Measurements from ENCODE around the gene METTL14. TPM values are rescaled to one million over a fixed set of nuclear protein-coding genes. Genes with fewer than 3 reads are reported as not detected.
"Not testable (repeated sequence)": the region's sequence is repeated elsewhere in the genome, so short reads cannot be mapped to it uniquely, and the experiment has no call there.

Gene METTL14
- polyA plus RNA-seq = 10 to 100 TPM in 1 of 3 donors, 1 to 10 TPM in 2; 4.3 to 10.6 (median 7.5) TPM

DNA sequence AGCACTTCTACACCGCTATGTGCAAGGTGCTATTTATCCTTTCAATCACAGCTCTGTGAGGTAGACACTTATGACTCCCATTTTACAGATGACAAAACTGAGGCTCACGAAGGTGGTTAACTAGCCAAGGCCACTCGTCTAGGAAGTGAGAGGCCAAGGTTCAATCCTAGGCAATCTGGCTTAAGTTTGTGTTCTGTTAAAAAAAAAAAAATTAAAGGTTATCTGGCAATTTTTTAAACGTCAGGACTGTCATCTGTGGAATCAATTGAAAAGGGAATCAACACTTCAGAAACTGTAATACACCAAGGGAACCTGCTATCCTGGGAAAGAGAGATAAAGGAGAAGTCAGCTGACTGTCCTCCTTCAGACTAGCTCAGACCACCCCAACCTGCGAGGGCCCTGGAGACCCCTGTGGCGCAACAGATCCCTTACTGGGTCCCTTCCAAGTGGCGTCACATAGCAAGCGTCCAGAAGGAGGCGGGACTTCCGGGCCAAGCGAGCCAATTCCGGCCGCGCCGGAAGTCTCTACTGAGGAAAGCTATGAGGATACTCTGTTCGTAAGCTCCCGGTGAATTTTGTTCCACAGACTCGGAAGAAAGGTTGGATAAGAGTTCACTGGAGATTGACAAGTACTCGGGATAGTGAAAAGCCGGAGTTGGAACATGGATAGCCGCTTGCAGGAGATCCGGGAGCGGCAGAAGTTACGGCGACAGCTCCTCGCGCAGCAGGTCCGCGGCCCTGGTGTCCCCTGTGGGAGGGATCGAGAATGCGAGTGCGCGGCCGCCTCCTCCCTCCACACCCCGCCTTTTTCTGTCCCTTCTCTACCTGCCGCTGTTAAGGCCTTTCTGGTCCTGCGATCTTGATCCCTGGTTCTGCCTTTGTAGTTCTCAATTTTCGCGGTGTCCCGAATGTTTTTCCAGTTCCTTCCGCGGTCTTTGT lies at the start of gene METTL14:
Gene METTL14 (plus strand): TSS at position 520 of the 939 bp plus-strand sequence. CDS start 143 bp downstream, at position 663.
- H3K27ac ChIP-seq (ENCODE audit: low read depth, low read length) = peak within 1 kb of the TSS; percentile 51
- 3 to 5% (median 5%) methylated on average over 42 of the region's 42 CpGs for WGBS, 3 donors

DNA sequence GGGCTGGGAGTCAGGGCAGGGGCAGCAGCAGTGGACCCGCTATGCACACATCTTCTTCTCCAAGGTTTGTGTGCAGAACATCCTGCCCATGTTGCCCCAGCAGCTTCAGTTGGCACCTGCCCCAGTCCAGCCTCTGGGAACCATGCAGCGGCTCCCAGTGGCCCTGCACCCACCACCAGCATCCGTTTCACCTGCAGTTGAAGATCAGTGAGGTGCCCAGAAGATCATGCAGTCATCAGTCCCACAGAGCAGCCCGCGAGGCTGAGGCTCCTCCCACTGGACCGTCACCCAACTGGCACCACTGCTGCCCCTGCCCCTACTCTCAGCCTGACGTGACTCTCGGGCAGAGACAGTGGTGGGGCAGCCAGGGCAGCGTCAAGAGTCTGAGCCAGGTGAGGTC lies 49.1 kb upstream of the METTL14 start:
- H3K27ac ChIP-seq (ENCODE audit: low read depth, low read length) = not testable (repeated sequence)
- 90 to 93% (median 91%) methylated on average over 8 of the region's 9 CpGs for WGBS, 3 donors

DNA sequence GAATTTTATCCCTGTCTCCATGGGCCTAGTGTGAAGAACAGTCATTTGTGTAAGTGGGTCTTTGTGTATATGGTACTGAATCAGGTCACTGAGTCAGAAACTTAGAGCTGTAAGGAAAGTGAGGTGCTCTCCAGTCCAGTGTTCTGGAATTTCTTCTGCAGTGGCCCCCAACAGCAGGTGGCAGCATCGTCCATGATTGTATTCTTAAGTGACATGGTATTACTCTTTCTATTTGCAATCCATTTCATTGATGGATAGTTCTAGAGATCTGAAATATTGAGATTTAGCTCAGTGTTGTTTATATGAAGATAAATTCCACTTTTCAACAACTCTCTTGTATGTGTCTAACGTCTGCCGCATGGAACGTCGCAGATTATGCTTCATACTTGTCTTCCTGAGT lies 20.5 kb upstream of the METTL14 start:
- WGBS, 3 donors = 46 to 68% (median 51%) methylated on average over 5 of the region's 5 CpGs
- H3K27ac ChIP-seq (ENCODE audit: low read depth, low read length) = not testable (repeated sequence)

DNA sequence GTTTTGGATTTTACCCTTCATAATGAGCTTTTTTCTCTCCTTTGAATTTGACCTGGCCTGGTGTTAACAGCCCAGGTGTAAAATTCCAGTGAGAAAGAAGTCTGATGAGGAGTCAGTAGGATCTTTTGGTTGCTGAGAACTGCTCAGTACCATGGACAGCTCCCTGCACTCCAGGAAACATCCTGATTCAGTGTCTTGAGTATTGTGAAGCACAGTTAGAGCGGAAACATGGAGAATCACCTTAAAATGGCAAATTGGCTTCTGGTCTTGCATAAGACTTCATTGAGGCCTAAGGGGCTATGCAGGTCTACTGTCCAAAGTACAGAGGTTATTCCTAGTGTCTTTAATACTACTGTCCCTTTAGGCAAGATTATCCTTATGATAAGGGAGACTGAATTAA lies 16.0 kb upstream of the METTL14 start:
- not testable (repeated sequence) for H3K27ac ChIP-seq (ENCODE audit: low read depth, low read length)
- WGBS, 3 donors = 10 to 30% (median 29%) methylated on average over 1 of the region's 1 CpG

DNA sequence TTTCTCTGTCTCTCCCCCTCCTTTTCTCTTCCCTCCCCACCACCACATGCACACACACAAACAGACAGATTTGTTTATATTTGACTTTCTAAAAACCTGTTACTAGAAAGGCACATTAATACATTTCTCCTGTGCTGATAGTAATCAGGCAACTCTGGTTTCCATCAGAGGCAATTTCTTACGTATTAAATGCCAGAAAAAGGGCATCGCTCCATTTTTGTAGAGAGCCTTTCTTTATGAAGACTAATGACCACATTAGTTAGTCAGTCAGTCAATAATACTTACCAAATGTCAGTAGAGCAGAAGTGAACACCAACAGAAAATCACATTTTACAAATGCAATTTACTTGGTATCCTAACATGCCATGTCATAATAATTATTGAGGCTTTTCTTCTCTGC lies 14.2 kb upstream of the METTL14 start:
- WGBS, 3 donors = 74 to 87% (median 79%) methylated on average over 2 of the region's 2 CpGs
- H3K27ac ChIP-seq (ENCODE audit: low read depth, low read length) = not testable (repeated sequence)

DNA sequence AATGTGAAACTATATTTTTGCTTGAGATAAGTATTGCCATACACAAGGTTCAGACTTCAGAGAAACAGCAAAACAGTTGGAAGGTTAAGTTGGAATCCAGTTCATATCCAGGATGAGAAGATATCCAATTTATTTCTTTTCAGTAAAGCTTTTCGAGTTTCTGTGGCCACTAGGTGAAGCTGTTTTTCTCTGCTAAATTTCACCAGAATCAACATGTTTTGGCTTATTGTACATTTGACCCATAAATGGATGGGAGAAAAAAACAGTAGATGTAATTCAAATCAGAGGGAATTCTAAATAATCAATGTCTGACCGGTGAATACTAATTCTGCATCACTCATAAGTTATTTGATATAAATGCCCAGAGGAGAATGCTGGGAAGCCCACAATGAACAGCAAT lies 9.1 kb upstream of the METTL14 start:
- H3K27ac ChIP-seq (ENCODE audit: low read depth, low read length) = no peak overlapping the region
- WGBS, 3 donors = 66 to 78% (median 75%) methylated on average over 2 of the region's 2 CpGs

DNA sequence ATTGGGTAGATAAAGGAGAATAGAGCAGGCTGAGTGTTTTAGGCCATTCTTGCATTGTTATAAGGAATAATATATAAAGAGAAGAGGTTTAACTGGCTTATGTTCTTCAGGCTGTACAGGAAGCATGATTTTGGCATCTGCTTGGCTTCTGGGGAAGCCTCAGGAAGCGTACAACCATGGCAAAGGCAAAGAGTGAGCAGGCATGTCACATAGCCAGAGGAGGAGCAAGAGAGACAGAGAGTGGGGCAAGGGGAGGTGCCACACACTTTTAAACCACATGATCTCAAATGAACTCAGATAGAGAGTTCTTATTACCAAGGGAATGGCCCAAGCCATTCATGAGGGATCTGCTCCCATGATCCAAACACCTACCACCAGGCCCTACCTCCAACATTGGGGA lies 4.4 kb upstream of the METTL14 start:
- no peak overlapping the region for H3K27ac ChIP-seq (ENCODE audit: low read depth, low read length)
- 56 to 81% (median 73%) methylated on average over 1 of the region's 1 CpG for WGBS, 3 donors

DNA sequence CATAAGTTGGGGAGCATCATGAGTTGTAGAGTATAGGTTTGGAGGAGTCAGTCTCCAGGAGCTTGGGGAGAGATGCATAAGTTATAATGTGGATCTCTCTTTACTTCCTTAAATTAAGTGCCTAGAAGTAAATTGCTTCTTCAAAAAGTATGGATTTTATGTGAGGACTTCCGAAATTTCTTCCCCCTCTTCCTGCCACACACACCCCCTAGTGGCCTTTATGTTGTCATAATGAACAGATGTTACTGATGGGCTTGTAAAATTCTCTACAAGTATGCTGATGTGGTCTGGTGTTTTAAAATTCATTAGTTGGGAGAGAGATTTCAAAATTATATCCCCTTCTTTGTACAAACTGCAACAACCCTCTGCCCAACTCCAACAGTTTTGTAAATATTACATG lies 2.3 kb upstream of the METTL14 start:
- 24 to 56% (median 25%) methylated on average over 1 of the region's 1 CpG for WGBS, 3 donors
- H3K27ac ChIP-seq (ENCODE audit: low read depth, low read length) = no peak overlapping the region

DNA sequence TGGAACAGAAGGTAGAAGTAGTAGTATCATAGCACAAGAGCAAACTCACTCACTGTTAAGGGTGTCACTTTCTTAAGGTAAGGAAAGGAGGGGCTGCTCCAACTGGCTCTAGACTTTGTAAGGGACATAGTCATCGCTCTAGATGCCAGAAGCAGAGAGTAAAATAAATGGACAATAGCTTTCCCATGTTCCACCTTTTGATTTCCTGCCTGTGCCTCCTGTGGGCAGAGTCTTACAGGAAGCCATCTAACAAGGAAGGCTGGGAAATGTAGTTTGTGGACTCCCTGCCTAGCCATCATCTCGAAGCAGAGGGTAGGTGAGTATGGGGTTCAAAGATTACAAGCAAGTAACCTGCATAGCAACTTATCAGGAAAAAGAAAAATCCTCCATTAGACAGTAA lies 1.7 kb upstream of the METTL14 start:
- 13 to 31% (median 17%) methylated on average over 2 of the region's 2 CpGs for WGBS, 3 donors
- no peak overlapping the region for H3K27ac ChIP-seq (ENCODE audit: low read depth, low read length)

DNA sequence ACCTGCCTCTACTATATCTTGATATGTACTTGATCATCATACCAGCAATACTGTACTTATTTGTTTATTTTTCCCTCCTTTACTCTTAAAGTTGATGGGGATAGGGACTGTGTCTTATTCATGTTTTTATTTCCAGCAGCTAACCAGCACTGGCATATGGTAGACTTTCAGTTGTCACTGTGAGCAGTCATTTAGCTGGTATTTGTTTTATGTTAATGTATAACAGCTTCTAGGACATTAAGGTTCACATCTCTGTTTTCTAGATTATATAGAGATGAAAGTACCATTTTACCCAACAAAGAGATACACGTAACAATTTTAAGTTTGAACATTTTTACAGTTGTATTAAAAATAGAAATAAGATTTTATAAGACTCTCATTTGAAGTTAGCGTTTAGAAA lies 17.9 kb downstream of the METTL14 start:
- WGBS, 3 donors = 48 to 97% (median 57%) methylated on average over 2 of the region's 2 CpGs
- H3K27ac ChIP-seq (ENCODE audit: low read depth, low read length) = no peak overlapping the region

DNA sequence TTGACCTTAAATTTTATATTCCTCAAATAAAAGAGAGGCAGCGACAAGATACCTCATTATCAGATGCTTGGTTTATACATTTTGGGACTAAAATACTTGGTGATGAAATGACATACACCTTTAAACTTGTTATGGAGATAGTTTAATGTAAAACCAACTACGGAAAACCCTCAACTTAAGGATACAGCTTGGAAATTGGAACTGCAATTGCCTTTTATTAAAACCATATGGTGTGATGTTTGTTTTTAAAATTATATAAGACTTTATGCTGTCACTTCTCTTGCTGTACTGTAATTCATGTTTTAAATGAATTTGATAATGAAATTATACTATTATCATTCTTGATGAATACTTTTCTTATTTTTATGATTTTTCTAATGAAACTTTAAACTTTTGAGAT lies 25.9 kb downstream of the METTL14 start:
- H3K27ac ChIP-seq (ENCODE audit: low read depth, low read length) = no peak overlapping the region
- WGBS, 3 donors = 84 to 96% (median 84%) methylated on average over 2 of the region's 2 CpGs

DNA sequence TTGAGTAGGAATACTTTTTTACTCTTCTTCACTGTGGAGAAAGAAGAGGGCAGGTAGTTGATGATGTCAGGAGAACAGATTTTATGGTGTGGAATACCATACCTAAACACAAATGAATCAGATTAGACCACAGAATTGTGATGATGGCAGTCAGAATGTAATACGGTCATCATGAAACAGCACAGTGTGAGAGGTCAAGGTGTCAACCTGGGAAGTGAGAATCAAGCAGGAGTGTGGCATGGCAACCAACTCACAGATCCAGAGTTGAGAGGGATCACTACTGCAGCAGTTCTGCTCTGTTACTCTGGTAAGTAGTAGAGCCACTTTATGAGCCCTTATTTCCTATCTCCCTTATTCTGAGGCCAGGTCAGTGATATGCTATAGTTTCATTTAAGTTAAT lies 27.7 kb downstream of the METTL14 start:
- no peak overlapping the region for H3K27ac ChIP-seq (ENCODE audit: low read depth, low read length)
- 83 to 90% (median 85%) methylated on average over 1 of the region's 1 CpG for WGBS, 3 donors

DNA sequence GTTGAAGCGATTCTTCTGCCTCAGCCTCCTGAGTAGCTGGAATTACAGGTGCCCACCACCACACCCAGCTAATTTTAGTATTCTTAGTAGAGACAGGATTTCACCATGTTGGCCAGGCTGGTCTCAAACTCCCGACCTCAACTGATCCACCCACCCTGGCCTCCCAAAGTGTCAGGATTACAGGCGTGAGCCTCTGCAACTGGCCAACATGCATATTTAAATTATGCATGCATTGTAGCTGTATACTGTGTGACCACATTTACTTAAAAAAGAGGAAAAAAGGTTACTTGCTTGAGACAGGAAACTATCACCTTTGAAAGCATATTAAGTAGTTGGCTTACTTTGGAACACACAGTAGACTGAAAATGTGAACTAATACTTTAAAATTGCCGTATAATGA lies 29.5 kb downstream of the METTL14 start:
- 93 to 95% (median 94%) methylated on average over 4 of the region's 4 CpGs for WGBS, 3 donors
- no peak overlapping the region for H3K27ac ChIP-seq (ENCODE audit: low read depth, low read length)

DNA sequence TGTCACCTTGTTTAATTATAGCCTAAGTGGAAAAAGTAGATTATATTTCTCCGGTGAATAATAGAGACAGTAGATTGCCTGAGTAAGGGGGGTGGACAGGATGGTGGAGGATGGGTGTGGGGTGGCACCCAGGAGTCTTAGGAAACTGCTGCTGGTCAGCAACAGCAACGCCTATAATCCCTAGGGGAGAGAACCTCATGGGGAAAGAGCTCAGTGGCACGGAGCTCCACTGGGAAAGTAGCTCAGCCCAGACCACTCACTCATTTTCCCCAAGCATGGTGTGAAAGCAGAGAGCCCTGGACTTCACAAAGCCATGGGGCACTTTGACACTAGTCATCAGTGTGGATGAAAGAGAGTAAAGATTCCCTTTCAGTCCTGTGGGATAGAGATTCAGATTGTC lies 31.1 kb downstream of the METTL14 start:
- H3K27ac ChIP-seq (ENCODE audit: low read depth, low read length) = no peak overlapping the region
- 49 to 74% (median 71%) methylated on average over 3 of the region's 3 CpGs for WGBS, 3 donors

DNA sequence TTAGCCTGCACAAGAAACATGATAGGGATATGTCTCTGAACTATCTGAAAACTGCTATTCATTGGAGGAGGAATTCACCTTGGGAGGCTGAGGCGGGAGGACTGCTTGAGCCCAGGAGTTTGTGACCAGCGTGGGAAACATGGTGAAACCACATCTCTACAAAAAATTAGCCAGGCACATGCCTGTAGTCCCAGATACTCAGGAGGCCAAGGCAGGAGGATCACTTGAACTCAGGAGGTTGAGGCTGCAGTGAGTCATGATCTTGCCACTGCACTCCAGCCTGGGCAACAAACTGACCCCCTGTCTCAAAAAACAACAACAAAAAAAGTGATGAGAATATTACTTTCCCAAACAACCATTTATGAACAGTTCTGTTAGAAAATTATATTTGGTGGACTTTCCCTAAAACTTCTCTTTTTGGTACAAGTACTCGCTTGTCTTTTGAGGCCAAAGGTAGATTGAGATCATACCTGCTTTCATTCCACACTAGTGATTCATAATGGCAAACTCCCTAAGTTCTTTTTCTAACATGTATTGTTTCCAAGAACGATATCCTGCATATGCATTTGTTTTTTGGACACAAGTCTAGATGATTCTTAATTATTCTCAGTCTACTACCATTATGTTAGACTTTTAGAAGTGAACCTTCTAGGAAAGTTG lies 33.4 kb downstream of the METTL14 start:
- WGBS, 3 donors = 93 to 96% (median 93%) methylated on average over 4 of the region's 4 CpGs

DNA sequence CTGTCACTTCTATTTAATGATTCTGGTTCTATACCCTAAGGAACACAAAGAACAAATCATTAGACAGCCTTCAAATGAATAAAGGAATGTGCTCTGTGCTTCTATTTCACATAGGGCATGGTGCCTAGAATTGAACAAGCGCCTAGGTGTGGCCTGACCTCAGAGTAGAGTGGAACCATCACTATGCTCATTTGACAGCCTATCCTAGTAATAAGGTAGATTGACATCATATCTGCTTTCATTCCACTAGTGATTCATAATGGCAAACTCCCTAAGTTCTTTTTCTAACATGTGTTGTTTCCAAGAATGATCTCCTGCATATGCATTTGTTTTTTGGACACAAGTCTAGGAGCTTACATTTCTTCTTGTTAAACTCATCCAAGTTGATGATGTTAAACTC lies 36.6 kb downstream of the METTL14 start:
- H3K27ac ChIP-seq (ENCODE audit: low read depth, low read length) = no peak overlapping the region
- WGBS, 3 donors = 93 to 100% (median 100%) methylated on average over 1 of the region's 1 CpG

More for the DNA sequence above, 33.4 kb downstream of the METTL14 start:
- no peak overlapping the region for H3K27ac ChIP-seq (ENCODE audit: low read depth, low read length)

DNA sequence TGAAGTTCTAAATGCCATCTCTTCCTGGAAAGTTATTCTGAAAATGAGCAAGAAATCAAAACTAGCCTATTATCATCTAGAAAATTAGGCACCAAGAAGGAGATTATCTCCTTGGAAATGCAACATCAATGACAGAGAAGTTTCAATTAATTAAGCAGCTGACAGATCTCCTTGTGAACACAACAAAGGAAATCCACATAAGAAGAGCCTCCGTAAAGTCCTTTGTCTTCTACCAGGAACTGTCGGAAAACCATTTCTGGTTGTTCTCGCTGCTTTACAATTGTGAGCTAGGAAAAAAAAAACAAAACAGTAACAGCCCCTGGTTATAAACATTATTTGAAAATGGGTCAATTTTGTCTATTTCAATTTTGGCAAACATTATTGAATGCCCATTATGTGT lies 38.2 kb downstream of the METTL14 start:
- no peak overlapping the region for H3K27ac ChIP-seq (ENCODE audit: low read depth, low read length)
- WGBS, 3 donors = 85 to 98% (median 94%) methylated on average over 3 of the region's 3 CpGs

DNA sequence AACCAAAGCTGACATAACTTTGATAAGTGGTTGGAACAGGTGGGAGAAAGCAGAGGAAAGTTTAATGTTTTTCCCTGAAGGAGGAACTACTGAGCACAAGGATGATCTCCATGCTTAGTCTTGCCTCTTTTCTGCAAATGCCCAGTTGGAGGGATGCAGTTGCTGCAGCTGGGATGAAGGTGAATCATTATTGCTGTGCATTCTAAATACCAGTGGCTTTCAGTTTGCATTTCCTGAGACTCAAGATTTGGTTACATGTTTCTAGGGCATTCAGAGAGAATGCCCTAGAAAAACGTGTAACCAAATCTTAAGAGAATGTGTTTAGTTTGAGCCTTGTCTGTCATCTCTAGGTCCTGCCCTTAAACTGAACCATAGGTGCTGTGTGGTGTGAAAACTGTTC lies 42.2 kb downstream of the METTL14 start:
- 46 to 64% (median 59%) methylated on average over 1 of the region's 1 CpG for WGBS, 3 donors

More for the DNA sequence above, 42.2 kb downstream of the METTL14 start:
- H3K27ac ChIP-seq (ENCODE audit: low read depth, low read length) = no peak overlapping the region
